ENCODE data around the gene SDC4. TPM values are rescaled to one million over a fixed set of nuclear protein-coding genes. Genes with fewer than 3 reads are reported as not detected.

SDC4 gene
- total and polyA plus RNA-seq, 9 of the 15 experiments (the other 6 are each of a cell fraction or from before 2014, with no cell fraction given) = 2.1 to 10.7 (median 6.3) TPM

GRCh38 chr20:45301824-45302271 is 46.4 kb downstream of the SDC4 start (continued):
- TF ChIP-seq TEAD4 (IDR thresholded peaks at IDR 0.05; ENCODE audit: low read length) (no peak), TEAD4 (CRISPR knock-in tag; IDR thresholded peaks at IDR 0.05; ENCODE audit: borderline replicate concordance) (no peak), E2F3 (CRISPR knock-in tag; IDR thresholded peaks at IDR 0.05) (no peak), ZNF778 (CRISPR knock-in tag; IDR thresholded peaks at IDR 0.05) (no peak), PRMT5 (CRISPR knock-in tag; IDR thresholded peaks at IDR 0.05) (no peak), MED1 (CRISPR knock-in tag; IDR thresholded peaks at IDR 0.05; ENCODE audit: borderline replicate concordance) (no peak), SIX5 (IDR thresholded peaks at IDR 0.05; ENCODE audit: borderline replicate concordance in 1 of 2, insufficient read depth in 1 of 2, low read depth in 1 of 2, low read length in 2 of 2) (no peak), ZHX1 (conservative IDR thresholded peaks at IDR 0.05; ENCODE audit: low read length) (no peak), ZNF76 (CRISPR knock-in tag; IDR thresholded peaks at IDR 0.05; ENCODE audit: borderline replicate concordance) (no peak), TCF15 (CRISPR knock-in tag; IDR thresholded peaks at IDR 0.05) (no peak), PKNOX1 (IDR thresholded peaks at IDR 0.05) (0 out of 2 replicates have a peak, but pooled peaks have one; percentile 22), ZNF644 (tag; IDR thresholded peaks at IDR 0.05; ENCODE audit: low read depth) (no peak)
- TF ChIP-seq, protein P1, sequence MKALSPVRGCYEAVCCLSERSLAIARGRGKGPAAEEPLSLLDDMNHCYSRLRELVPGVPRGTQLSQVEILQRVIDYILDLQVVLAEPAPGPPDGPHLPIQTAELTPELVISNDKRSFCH (CRISPR knock-in tag; IDR thresholded peaks at IDR 0.05) = no peak
- TF ChIP-seq, protein P1 (tag; IDR thresholded peaks at IDR 0.05) = no peak
- TF ChIP-seq, protein P2, sequence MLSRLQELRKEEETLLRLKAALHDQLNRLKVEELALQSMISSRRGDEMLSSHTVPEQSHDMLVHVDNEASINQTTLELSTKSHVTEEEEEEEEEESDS (CRISPR knock-in tag; IDR thresholded peaks at IDR 0.05) = no peak

All from K562 (cell line).